MM.1S (cell line): ENCODE data around the gene ADCYAP1R1.

Experiments used
- DNase-seq: peaks from one replicate; pipeline ENCODE4 v3.0.0-alpha.2; 2015
- H2AFZ ChIP-seq: fragments of 300-600 bp; sonication (generic); 2 replicates; pipeline ENCODE4 v1.6.0; 2016; ENCODE audit warnings: antibody characterized with exemption, low read length
- H3F3A ChIP-seq: fragments of 300-600 bp; sonication (generic); 2 replicates; pipeline ENCODE4 v1.6.1; 2016; ENCODE audit warnings: mild to moderate bottlenecking, antibody characterized with exemption, low read length, moderate library complexity, mixed read lengths; ENCODE audit not compliant: insufficient read depth
- H3K27ac ChIP-seq: fragments of 300-600 bp; sonication (generic); 2 replicates; pipeline ENCODE4 v1.5.1; 2016; ENCODE audit warnings: mild to moderate bottlenecking, low read length
- H3K27me3 ChIP-seq: fragments of 300-600 bp; sonication (generic); replicated peaks from 2 replicates; pipeline ENCODE4 v1.6.0; 2016; ENCODE audit warnings: low read length; ENCODE audit not compliant: insufficient read depth
- H3K36me3 ChIP-seq: fragments of 300-600 bp; sonication (generic); replicated peaks from 2 replicates; pipeline ENCODE4 v1.6.1; 2016; ENCODE audit warnings: mild to moderate bottlenecking, low read length, mixed read lengths; ENCODE audit not compliant: insufficient read depth
- H3K4me1 ChIP-seq: fragments of 300-600 bp; sonication (generic); 2 replicates; pipeline ENCODE4 v1.6.1; 2016; ENCODE audit warnings: low read length, mixed read lengths
- H3K4me2 ChIP-seq: fragments of 300-600 bp; sonication (generic); 2 replicates; pipeline ENCODE4 v1.6.0; 2016; ENCODE audit warnings: low read depth, low read length
- H3K4me3 ChIP-seq: fragments of 300-600 bp; sonication (generic); 2 replicates; pipeline ENCODE4 v1.5.1; 2016; ENCODE audit warnings: low read length, mixed read lengths
- H3K79me2 ChIP-seq: fragments of 300-600 bp; sonication (generic); 2 replicates; pipeline ENCODE4 v1.6.1; 2016; ENCODE audit warnings: mixed run types, low read length, mixed read lengths
- H3K9ac ChIP-seq: fragments of 300-600 bp; sonication (generic); 2 replicates; pipeline ENCODE4 v1.6.1; 2016; ENCODE audit warnings: low read length, mixed read lengths
- H3K9me2 ChIP-seq: fragments of 300-600 bp; sonication (generic); replicated peaks from 2 replicates; pipeline ENCODE4 v1.6.1; 2016; ENCODE audit warnings: mild to moderate bottlenecking, low read length, mixed read lengths; ENCODE audit not compliant: insufficient read depth
- H3K9me3 ChIP-seq: fragments of 300-600 bp; sonication (generic); replicated peaks from 2 replicates; pipeline ENCODE4 v1.6.1; 2016; ENCODE audit warnings: mild to moderate bottlenecking, low read length, mixed read lengths; ENCODE audit not compliant: insufficient read depth
- H4K20me1 ChIP-seq: fragments of 300-600 bp; sonication (generic); 2 replicates; pipeline ENCODE4 v1.6.1; 2016; ENCODE audit warnings: mild to moderate bottlenecking, low read length, moderate library complexity, mixed read lengths; ENCODE audit not compliant: insufficient read depth
- CTCF ChIP-seq: fragments of 300-600 bp; sonication (generic); IDR thresholded peaks from 2 replicates; pipeline ENCODE4 v1.5.1; 2016; ENCODE audit warnings: antibody characterized with exemption, low read length, mixed read lengths
- EZH2 ChIP-seq: fragments of 300-600 bp; sonication (generic); optimal IDR thresholded peaks from 2 replicates; pipeline ENCODE3; 2017; ENCODE audit warnings: low read depth, mild to moderate bottlenecking, antibody characterized with exemption, low read length, mixed read lengths
- EZH2phosphoT487 ChIP-seq: fragments of 300-600 bp; sonication (generic); IDR thresholded peaks from 2 replicates; pipeline ENCODE4 v1.6.1; 2018; ENCODE audit warnings: antibody characterized with exemption, low read length

ADCYAP1R1 gene

DNA sequence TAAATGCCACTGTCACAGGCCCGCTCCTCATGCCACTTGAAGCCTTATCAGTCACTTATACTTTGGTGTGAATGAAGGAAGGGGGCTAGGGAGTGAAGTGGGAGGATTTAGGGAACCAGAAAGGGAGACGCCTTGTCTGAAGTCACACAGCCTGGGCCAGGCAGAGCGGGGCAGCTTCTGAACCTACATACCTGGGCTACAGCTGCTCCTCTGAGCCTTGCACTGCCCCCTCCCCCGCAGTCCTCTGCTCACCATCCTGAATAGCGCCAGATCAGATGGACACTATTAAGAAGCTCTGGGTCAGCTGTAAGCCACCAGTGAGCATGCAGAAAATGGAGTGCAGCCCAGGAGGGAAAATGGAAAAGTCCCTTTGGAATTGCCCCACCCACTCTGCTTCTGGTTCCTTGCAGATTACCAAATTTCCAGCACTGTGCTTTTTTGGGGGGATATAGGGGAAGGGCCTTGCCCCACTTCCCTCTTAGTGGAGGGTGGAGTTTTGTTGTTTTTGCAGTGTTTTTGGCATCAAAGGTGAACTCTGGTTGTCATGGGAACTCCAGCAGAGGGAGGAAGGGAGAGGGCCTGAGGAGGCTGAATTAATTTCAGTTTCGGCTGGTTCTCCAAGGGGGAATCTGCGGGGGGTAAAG lies 35.0 kb upstream of the ADCYAP1R1 start:
- Histone ChIP-seq H3K4me3 (no peak overlapping the region), H3F3A (no peaks in the 10 kb centered on the region), H3K9me2 (no peaks in the 10 kb centered on the region), H3K4me1 (no peaks in the 10 kb centered on the region), H3K79me2 (no peaks in the 10 kb centered on the region), H3K9me3 (no peaks in the 10 kb centered on the region), H4K20me1 (no peaks in the 10 kb centered on the region), H3K27ac (no peak overlapping the region), H3K27me3 (no peaks in the 10 kb centered on the region), H3K36me3 (no peaks in the 10 kb centered on the region), H2AFZ (no peak overlapping the region), H3K9ac (no peak overlapping the region), H3K4me2 (no peak overlapping the region)
- DNase-seq, result no peak
- TF ChIP-seq CTCF, result no peak
- TF ChIP-seq EZH2phosphoT487, result no peak
- TF ChIP-seq EZH2, result no peak

DNA sequence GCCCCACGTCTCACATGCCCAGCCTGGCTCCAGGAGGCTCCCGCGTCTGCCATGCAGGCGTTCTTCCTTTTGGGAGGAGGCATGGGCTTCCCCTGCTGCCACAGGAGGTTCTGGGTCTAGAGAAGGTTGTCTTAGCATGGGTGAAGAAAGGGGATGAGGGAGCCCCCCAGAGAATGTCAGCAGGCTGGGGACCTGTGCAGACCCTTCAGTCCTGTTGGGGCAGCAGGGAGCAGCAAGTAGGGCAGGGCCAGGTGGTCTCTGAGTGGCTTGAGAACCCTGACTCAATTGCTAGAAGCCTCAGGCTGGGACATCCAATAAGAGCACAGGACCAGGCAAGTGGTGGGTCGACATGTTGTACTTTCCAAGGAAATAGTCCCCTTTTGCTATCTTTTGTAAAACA lies 34.4 kb upstream of the ADCYAP1R1 start:
- H3K9ac ChIP-seq, result no peak overlapping the region
- H3K9me2 ChIP-seq, result no peaks in the 10 kb centered on the region
- H2AFZ ChIP-seq, result no peak overlapping the region
- H3K4me1 ChIP-seq, result no peaks in the 10 kb centered on the region
- H3K79me2 ChIP-seq, result no peaks in the 10 kb centered on the region
- no peaks in the 10 kb centered on the region for H3K9me3 ChIP-seq
- H3K4me2 ChIP-seq, result no peak overlapping the region
- no peaks in the 10 kb centered on the region for H3K27me3 ChIP-seq
- no peak overlapping the region for H3K4me3 ChIP-seq
- H3K36me3 ChIP-seq, result no peaks in the 10 kb centered on the region
- TF ChIP-seq EZH2 (no peak), CTCF (no peak), EZH2phosphoT487 (no peak)
- H3K27ac ChIP-seq, result no peak overlapping the region
- no peak for DNase-seq
- no peaks in the 10 kb centered on the region for H3F3A ChIP-seq
- no peaks in the 10 kb centered on the region for H4K20me1 ChIP-seq

DNA sequence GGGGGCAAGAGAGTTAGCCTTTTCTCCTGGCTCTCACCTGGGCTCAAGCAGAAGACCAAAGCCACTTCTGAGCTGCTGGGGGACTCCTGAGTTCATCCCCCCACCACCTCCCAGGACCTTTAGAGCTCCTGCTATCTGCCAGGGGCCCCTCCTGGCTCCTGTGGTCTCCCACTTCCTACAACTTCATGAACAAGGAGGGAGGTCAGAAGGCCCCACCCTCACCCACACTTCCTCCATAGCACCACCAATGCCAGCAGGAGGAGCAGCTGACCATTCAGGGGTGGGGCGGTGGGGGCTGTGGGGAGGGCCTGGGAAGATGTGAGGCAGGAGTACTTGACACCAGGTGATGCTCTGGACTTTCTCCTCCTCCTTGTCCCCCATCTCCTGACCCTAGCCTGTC lies 32.6 kb upstream of the ADCYAP1R1 start:
- H3K9me2 ChIP-seq, result no peaks in the 10 kb centered on the region
- no peak for DNase-seq
- no peak overlapping the region for H3K27ac ChIP-seq
- H3K27me3 ChIP-seq, result no peaks in the 10 kb centered on the region
- H3K9ac ChIP-seq, result no peak overlapping the region
- H3K4me1 ChIP-seq, result no peaks in the 10 kb centered on the region
- no peaks in the 10 kb centered on the region for H3F3A ChIP-seq
- no peak overlapping the region for H3K4me3 ChIP-seq
- no peaks in the 10 kb centered on the region for H3K79me2 ChIP-seq
- no peaks in the 10 kb centered on the region for H3K9me3 ChIP-seq
- TF ChIP-seq EZH2phosphoT487 (no peak), CTCF (no peak), EZH2 (no peak)
- H2AFZ ChIP-seq, result no peak overlapping the region
- no peak overlapping the region for H3K4me2 ChIP-seq
- H4K20me1 ChIP-seq, result no peaks in the 10 kb centered on the region
- H3K36me3 ChIP-seq, result no peaks in the 10 kb centered on the region
